Adrenal gland (tissue), 5 donors: ENCODE data around the gene ABCB9.
"Not testable (repeated sequence)": the region's sequence is repeated elsewhere in the genome, so short reads cannot be mapped to it uniquely, and the experiment has no call there.

Source experiments
- POLR2A ChIP-seq, 2 donors: fragments of 450-650 bp; IDR thresholded peaks; one replicate each; pipeline ENCODE4 v1.6.1; 2017; ENCODE audit warnings: antibody characterized with exemption in 2 of 2, mild to moderate bottlenecking in 2 of 2, moderate library complexity in 1 of 2
- TF ChIP-seq, protein P1 (sequence below), 6 experiments: fragments of 450-650 bp in 4 of 6; fragments of 200-600 bp in 2 of 6; sonication (generic) in 1 of 6; IDR thresholded peaks; 1 replicate in 5 of 6; 2 replicates in 1 of 6; pipeline versions ENCODE4 v1.5.1 to v1.8.0; 2016 to 2021; ENCODE audit warnings: antibody characterized with exemption in 6 of 6, mild to moderate bottlenecking in 2 of 6, moderate library complexity in 1 of 6
- donor health status: DM: no; HTN: no; CAD: no.

DNA sequence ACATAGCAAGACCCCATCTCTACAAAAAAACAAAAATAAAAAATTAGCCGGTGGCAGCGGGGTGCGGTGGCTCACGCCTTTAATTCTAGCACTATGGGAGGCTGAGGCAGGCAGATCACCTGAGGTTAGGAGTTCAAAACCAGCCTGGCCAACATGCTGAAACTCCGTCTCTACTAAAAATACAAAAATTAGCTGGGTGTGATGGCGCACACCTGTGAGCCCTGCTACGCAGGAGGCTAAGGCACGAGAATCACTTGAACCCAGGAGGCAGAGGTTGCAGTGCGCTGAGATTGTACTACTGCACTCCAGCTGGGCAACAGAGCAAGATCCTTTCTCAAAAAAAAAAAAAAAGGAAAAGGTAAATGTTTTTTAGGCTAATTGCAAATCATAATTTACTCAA is 73.5 kb downstream of the ABCB9 start:
- TF ChIP-seq, protein P1, sequence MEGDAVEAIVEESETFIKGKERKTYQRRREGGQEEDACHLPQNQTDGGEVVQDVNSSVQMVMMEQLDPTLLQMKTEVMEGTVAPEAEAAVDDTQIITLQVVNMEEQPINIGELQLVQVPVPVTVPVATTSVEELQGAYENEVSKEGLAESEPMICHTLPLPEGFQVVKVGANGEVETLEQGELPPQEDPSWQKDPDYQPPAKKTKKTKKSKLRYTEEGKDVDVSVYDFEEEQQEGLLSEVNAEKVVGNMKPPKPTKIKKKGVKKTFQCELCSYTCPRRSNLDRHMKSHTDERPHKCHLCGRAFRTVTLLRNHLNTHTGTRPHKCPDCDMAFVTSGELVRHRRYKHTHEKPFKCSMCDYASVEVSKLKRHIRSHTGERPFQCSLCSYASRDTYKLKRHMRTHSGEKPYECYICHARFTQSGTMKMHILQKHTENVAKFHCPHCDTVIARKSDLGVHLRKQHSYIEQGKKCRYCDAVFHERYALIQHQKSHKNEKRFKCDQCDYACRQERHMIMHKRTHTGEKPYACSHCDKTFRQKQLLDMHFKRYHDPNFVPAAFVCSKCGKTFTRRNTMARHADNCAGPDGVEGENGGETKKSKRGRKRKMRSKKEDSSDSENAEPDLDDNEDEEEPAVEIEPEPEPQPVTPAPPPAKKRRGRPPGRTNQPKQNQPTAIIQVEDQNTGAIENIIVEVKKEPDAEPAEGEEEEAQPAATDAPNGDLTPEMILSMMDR (IDR thresholded peaks at IDR 0.05), result not testable (repeated sequence)
- not testable (repeated sequence) for TF ChIP-seq POLR2A (IDR thresholded peaks at IDR 0.05)
